SK-N-SH (cell line): ENCODE data around the gene SLC37A1. TPM values are rescaled to one million over a fixed set of nuclear protein-coding genes. Genes with fewer than 3 reads are reported as not detected.

Experiments used
- CTCF ChIA-PET: fragments of 300-600, 350-600 bp; formaldehyde crosslinking; extraction: SDS; loops from one replicate; lab custom pipeline; 2021; lab: Yijun Ruan, JAX
- POLR2A ChIA-PET: fragments of 350-600 bp; sonication (Branson Sonifier 250); formaldehyde crosslinking; extraction: SDS; loops from one replicate; lab custom pipeline; 2020; ENCODE audit warnings: antibody characterized with exemption, inconsistent platforms; lab: Yijun Ruan, JAX
- DNase-seq: peaks from one replicate; pipeline ENCODE4 v3.0.0; 2012
- H2AFZ ChIP-seq: fragments of 200-600 bp; sonication (generic); 2 replicates; pipeline ENCODE4 v1.8.1; 2016; ENCODE audit warnings: antibody characterized with exemption, mild to moderate bottlenecking, low read depth
- H3F3A ChIP-seq: fragments of 200-600 bp; sonication (generic); replicated peaks from 2 replicates; pipeline ENCODE3; 2016; ENCODE audit warnings: antibody characterized with exemption, mild to moderate bottlenecking; ENCODE audit not compliant: insufficient read depth
- H3K27ac ChIP-seq, 2 experiments: fragments of 200-500 bp in 1 of 2; fragments of 200-600 bp in 1 of 2; sonication (Bioruptor generic) in 1 of 2; sonication (generic), shearing (Covaris generic) in 1 of 2; 2 replicates each; pipeline versions ENCODE4 v1.5.1 to v1.6.1; 2014 to 2016; ENCODE audit warnings: low read depth in 2 of 2, inconsistent platforms in 1 of 2, low read length in 1 of 2, mild to moderate bottlenecking in 1 of 2, mixed read lengths in 1 of 2
- H3K27me3 ChIP-seq: fragments of 200-600 bp; sonication (generic), shearing (Covaris generic); 2 replicates; pipeline ENCODE4 v1.6.1; 2016; ENCODE audit warnings: mixed run types; ENCODE audit not compliant: insufficient read depth
- H3K36me3 ChIP-seq, 2 experiments: fragments of 200-500 bp in 1 of 2; fragments of 200-600 bp in 1 of 2; sonication (Bioruptor generic) in 1 of 2; sonication (generic) in 1 of 2; replicated peaks in 1 of 2; 2 replicates each; pipeline versions ENCODE3 to v1.5.1; 2014 to 2016; ENCODE audit warnings: low read length in 1 of 2, mild to moderate bottlenecking in 1 of 2; ENCODE audit not compliant: insufficient read depth in 2 of 2, control insufficient read depth in 1 of 2
- H3K4me1 ChIP-seq, 2 experiments: fragments of 200-500 bp in 1 of 2; fragments of 200-600 bp in 1 of 2; sonication (Bioruptor generic) in 1 of 2; sonication (generic), shearing (Covaris generic) in 1 of 2; 2 replicates each; pipeline versions ENCODE4 v1.5.1 to v1.6.1; 2014 to 2016; ENCODE audit warnings: low read depth in 1 of 2, low read length in 1 of 2, mixed run types in 1 of 2; ENCODE audit not compliant: insufficient read depth in 2 of 2, control insufficient read depth in 1 of 2
- H3K4me2 ChIP-seq: fragments of 200-600 bp; sonication (generic), shearing (Covaris generic); 2 replicates; pipeline ENCODE4 v1.6.1; 2017; ENCODE audit warnings: mixed run types
- H3K4me3 ChIP-seq, 2 experiments: fragments of 200-500 bp in 1 of 2; fragments of 200-600 bp in 1 of 2; sonication (Bioruptor generic) in 1 of 2; sonication (generic), shearing (Covaris generic) in 1 of 2; 2 replicates each; pipeline versions ENCODE4 v1.5.1 to v1.8.1; 2014 to 2016; ENCODE audit warnings: low read depth in 2 of 2, inconsistent platforms in 1 of 2, low read length in 1 of 2, mild to moderate bottlenecking in 1 of 2, mixed read lengths in 1 of 2, moderate library complexity in 1 of 2
- H3K79me2 ChIP-seq: fragments of 200-600 bp; sonication (generic); 2 replicates; pipeline ENCODE4 v1.8.1; 2017; ENCODE audit warnings: mild to moderate bottlenecking; ENCODE audit not compliant: insufficient read depth
- H3K9ac ChIP-seq: fragments of 200-600 bp; sonication (generic); 2 replicates; pipeline ENCODE4 v1.6.1; 2017; ENCODE audit warnings: mixed run types
- H3K9me2 ChIP-seq: fragments of 200-600 bp; sonication (generic); 2 replicates; pipeline ENCODE4 v1.6.1; 2017; ENCODE audit warnings: mixed run types
- H3K9me3 ChIP-seq: fragments of 200-600 bp; sonication (generic); 2 replicates; pipeline ENCODE4 v1.6.1; 2017; ENCODE audit warnings: mixed run types, mild to moderate bottlenecking, moderate library complexity
- H4K20me1 ChIP-seq: fragments of 200-600 bp; sonication (generic); 2 replicates; pipeline ENCODE4 v1.6.1; 2017; ENCODE audit warnings: mild to moderate bottlenecking, mixed run types; ENCODE audit not compliant: insufficient read depth
- CTCF ChIP-seq: fragments of 200-600 bp; sonication (generic); IDR thresholded peaks from 2 replicates; pipeline ENCODE4 v1.6.1; 2017; ENCODE audit warnings: antibody characterized with exemption, mild to moderate bottlenecking, moderate library complexity
- ELF1 ChIP-seq: IDR thresholded peaks from 2 replicates; pipeline ENCODE4 v1.4.0; 2012
- EZH2phosphoT487 ChIP-seq: fragments of 200-600 bp; sonication (generic); IDR thresholded peaks from 2 replicates; pipeline ENCODE4 v1.6.1; 2017; ENCODE audit warnings: low read depth, mixed run types, mild to moderate bottlenecking, antibody characterized with exemption, moderate library complexity, borderline replicate concordance
- FOXM1 ChIP-seq: IDR thresholded peaks from 2 replicates; pipeline ENCODE4 v1.4.0; 2012; ENCODE audit warnings: low read depth, mild to moderate bottlenecking
- GABPA ChIP-seq: IDR thresholded peaks from 2 replicates; pipeline ENCODE4 v1.4.0; 2012; ENCODE audit warnings: low read depth, mild to moderate bottlenecking
- GATA2 ChIP-seq: sonication (generic); formaldehyde crosslinking; IDR thresholded peaks from 2 replicates; pipeline ENCODE4 v1.5.0; 2020; ENCODE audit warnings: mild to moderate bottlenecking, missing genetic modification reagents
- IRF3 ChIP-seq: fragments of 150-350 bp; IDR thresholded peaks from 2 replicates; pipeline ENCODE4 v1.6.1; 2016; ENCODE audit warnings: mild to moderate bottlenecking, low read depth, low read length
- MXI1 ChIP-seq: IDR thresholded peaks from 2 replicates; pipeline ENCODE4 v1.6.1; 2012; ENCODE audit warnings: mild to moderate bottlenecking, low read depth, low read length, improper control_type of control experiment
- NRF1 ChIP-seq: IDR thresholded peaks from 2 replicates; pipeline ENCODE4 v1.6.1; 2012; ENCODE audit warnings: low read depth, mild to moderate bottlenecking, low read length
- PBX3 ChIP-seq: IDR thresholded peaks from 2 replicates; pipeline ENCODE4; 2012
- POLR2AphosphoS5 ChIP-seq: IDR thresholded peaks from 2 replicates; pipeline ENCODE4 v1.6.1; 2012; ENCODE audit warnings: low read depth, low read length
- RCOR1 ChIP-seq: fragments of 150-350 bp; IDR thresholded peaks from 2 replicates; pipeline ENCODE4 v1.6.1; 2017; ENCODE audit warnings: antibody characterized with exemption, low read length
- RXRA ChIP-seq: IDR thresholded peaks from 2 replicates; pipeline ENCODE4 v1.4.0; 2012; ENCODE audit warnings: low read depth, mild to moderate bottlenecking, borderline replicate concordance
- SIN3A ChIP-seq: IDR thresholded peaks from 2 replicates; pipeline ENCODE4 v1.6.1; 2012; ENCODE audit warnings: low read depth, mild to moderate bottlenecking, low read length, moderate library complexity, borderline replicate concordance
- SMC3 ChIP-seq: IDR thresholded peaks from 2 replicates; pipeline ENCODE4 v1.6.1; 2012; ENCODE audit warnings: low read depth, low read length, improper control_type of control experiment
- TEAD4 ChIP-seq: IDR thresholded peaks from 2 replicates; pipeline ENCODE4 v1.4.0; 2012; ENCODE audit warnings: mild to moderate bottlenecking, borderline replicate concordance; ENCODE audit not compliant: insufficient read depth
- USF2 ChIP-seq: fragments of 150-350 bp; IDR thresholded peaks from 2 replicates; pipeline ENCODE4 v1.6.1; 2017; ENCODE audit warnings: antibody characterized with exemption, low read length, low read depth, borderline replicate concordance
- WGBS: methylation state at CpG from one replicate; pipeline ENCODE4 v1.1.6; 2017; ENCODE audit warnings: low lambda C conversion rate; 5-methylcytosine and 5-hydroxymethylcytosine counted together
- polyA plus RNA-seq, 3 experiments: library from polyadenylated mRNA; depleted of rRNA; stranded (reverse); fragments of >200 nt; gene quantifications; 2 replicates each; pipeline ENCODE4 v1.2.3, GENCODE V29; 2012

The SLC37A1 gene
- polyA plus RNA-seq, 1 of the 3 experiments (the other 2 are of a cell fraction): 2.8 TPM

GRCh38 chr21:42582787-42583476 lies 69.3 kb downstream of the SLC37A1 start:
- ChIA-PET CTCF (interaction anchor here (0.9 to 2.7 kb wide), 4 partner anchors 10 to 236 kb away, joined by 3 to 12 read pairs (median 3); no protein-coding TSS in a partner anchor), POLR2A (no interaction called here)
- Histone ChIP-seq H3K79me2 (no peaks in the 10 kb centered on the region), H2AFZ (no peak overlapping the region), H3K9me3 (no peaks in the 10 kb centered on the region), H3K4me2 (no peak overlapping the region), H3K36me3 (no peaks in the 10 kb centered on the region), H3K9ac (no peak overlapping the region), H4K20me1 (no peaks in the 10 kb centered on the region), H3K4me3 (no peak overlapping the region), H3K9me2 (no peaks in the 10 kb centered on the region), H3F3A (no peaks in the 10 kb centered on the region), H3K27ac (no peak overlapping the region), H3K4me1 (no peaks in the 10 kb centered on the region), H3K27me3 (no peaks in the 10 kb centered on the region)
- TF ChIP-seq SMC3 (no peak), TEAD4 (no peak), RXRA (no peak), EZH2phosphoT487 (no peak), NRF1 (no peak), PBX3 (no peak), SIN3A (no peak), RCOR1 (no peak), GATA2 (no peak), ELF1 (no peak), FOXM1 (no peak), IRF3 (no peak), CTCF (no peak), GABPA (no peak), MXI1 (no peak), USF2 (no peak), POLR2AphosphoS5 (no peak)
- 76% methylated on average over 22 of the region's 22 CpGs for WGBS
- DNase-seq: no peak
